Measurements from ENCODE around the gene ATF6. TPM values are rescaled to one million over a fixed set of nuclear protein-coding genes. Genes with fewer than 3 reads are reported as not detected.

ATF6 gene
- total and polyA plus RNA-seq, 9 of the 15 experiments (the other 6 are each of a cell fraction or from before 2014, with no cell fraction given) = 11.7 to 32.4 (median 20.4) TPM

- TF ChIP-seq BRF2 (IDR thresholded peaks at IDR 0.05; ENCODE audit: borderline replicate concordance, insufficient read depth, insufficient read length) = no peak
- TF ChIP-seq LEF1 (IDR thresholded peaks at IDR 0.05) = no peak
- TF ChIP-seq, protein P1, sequence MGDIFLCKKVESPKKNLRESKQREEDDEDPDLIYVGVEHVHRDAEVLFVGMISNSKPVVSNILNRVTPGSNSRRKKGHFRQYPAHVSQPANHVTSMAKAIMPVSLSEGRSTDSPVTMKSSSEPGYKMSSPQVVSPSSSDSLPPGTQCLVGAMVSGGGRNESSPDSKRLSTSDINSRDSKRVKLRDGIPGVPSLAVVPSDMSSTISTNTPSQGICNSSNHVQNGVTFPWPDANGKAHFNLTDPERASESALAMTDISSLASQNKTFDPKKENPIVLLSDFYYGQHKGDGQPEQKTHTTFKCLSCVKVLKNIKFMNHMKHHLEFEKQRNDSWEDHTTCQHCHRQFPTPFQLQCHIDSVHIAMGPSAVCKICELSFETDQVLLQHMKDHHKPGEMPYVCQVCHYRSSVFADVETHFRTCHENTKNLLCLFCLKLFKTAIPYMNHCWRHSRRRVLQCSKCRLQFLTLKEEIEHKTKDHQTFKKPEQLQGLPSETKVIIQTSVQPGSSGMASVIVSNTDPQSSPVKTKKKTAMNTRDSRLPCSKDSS (IDR thresholded peaks at IDR 0.05; ENCODE audit: low read depth, partially characterized antibody) = no peak
- no peak for TF ChIP-seq ZNF197 (CRISPR knock-in tag; IDR thresholded peaks at IDR 0.05; ENCODE audit: low read depth)
- TF ChIP-seq, protein P2, sequence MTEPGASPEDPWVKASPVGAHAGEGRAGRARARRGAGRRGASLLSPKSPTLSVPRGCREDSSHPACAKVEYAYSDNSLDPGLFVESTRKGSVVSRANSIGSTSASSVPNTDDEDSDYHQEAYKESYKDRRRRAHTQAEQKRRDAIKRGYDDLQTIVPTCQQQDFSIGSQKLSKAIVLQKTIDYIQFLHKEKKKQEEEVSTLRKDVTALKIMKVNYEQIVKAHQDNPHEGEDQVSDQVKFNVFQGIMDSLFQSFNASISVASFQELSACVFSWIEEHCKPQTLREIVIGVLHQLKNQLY (CRISPR knock-in tag; conservative IDR thresholded peaks at IDR 0.05) = no peak
- TF ChIP-seq OTX1 (CRISPR knock-in tag; IDR thresholded peaks at IDR 0.05) = no peak
- TF ChIP-seq ZNF57 (CRISPR knock-in tag; IDR thresholded peaks at IDR 0.05) = no peak
- TF ChIP-seq ZNF830 (CRISPR knock-in tag; IDR thresholded peaks at IDR 0.05) = 0 out of 2 replicates have a peak, but pooled peaks have one; percentile 56
- TF ChIP-seq L3MBTL2 (IDR thresholded peaks at IDR 0.05) = peak; percentile 51
- no peak for TF ChIP-seq NKRF (IDR thresholded peaks at IDR 0.05; ENCODE audit: borderline replicate concordance)
- peak; percentile 17; the same call in 1 of the 2 replicates for TF ChIP-seq SP1 (CRISPR knock-in tag; IDR thresholded peaks at IDR 0.05)
- no peak for TF ChIP-seq SIX5 (IDR thresholded peaks at IDR 0.05; ENCODE audit: borderline replicate concordance in 1 of 2, insufficient read depth in 1 of 2, low read depth in 1 of 2, low read length in 2 of 2)
- TF ChIP-seq, protein P3, sequence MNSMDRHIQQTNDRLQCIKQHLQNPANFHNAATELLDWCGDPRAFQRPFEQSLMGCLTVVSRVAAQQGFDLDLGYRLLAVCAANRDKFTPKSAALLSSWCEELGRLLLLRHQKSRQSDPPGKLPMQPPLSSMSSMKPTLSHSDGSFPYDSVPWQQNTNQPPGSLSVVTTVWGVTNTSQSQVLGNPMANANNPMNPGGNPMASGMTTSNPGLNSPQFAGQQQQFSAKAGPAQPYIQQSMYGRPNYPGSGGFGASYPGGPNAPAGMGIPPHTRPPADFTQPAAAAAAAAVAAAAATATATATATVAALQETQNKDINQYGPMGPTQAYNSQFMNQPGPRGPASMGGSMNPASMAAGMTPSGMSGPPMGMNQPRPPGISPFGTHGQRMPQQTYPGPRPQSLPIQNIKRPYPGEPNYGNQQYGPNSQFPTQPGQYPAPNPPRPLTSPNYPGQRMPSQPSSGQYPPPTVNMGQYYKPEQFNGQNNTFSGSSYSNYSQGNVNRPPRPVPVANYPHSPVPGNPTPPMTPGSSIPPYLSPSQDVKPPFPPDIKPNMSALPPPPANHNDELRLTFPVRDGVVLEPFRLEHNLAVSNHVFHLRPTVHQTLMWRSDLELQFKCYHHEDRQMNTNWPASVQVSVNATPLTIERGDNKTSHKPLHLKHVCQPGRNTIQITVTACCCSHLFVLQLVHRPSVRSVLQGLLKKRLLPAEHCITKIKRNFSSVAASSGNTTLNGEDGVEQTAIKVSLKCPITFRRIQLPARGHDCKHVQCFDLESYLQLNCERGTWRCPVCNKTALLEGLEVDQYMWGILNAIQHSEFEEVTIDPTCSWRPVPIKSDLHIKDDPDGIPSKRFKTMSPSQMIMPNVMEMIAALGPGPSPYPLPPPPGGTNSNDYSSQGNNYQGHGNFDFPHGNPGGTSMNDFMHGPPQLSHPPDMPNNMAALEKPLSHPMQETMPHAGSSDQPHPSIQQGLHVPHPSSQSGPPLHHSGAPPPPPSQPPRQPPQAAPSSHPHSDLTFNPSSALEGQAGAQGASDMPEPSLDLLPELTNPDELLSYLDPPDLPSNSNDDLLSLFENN (IDR thresholded peaks at IDR 0.05; ENCODE audit: low read depth in 2 of 2, low read length in 2 of 2) = no peak
- TF ChIP-seq ZC3H11A (IDR thresholded peaks at IDR 0.05; ENCODE audit: low read depth, low read length) = no peak
- TF ChIP-seq POLR2G (IDR thresholded peaks at IDR 0.05; ENCODE audit: low read depth, low read length) = peak; percentile 90
- peak; percentile 67; the same call in 1 of the 2 replicates for TF ChIP-seq PHF8 (IDR thresholded peaks at IDR 0.05; ENCODE audit: borderline replicate concordance, low read length)
- no peak; the same call in 1 of the 2 replicates for TF ChIP-seq TAF7 (tag; IDR thresholded peaks at IDR 0.05)
- TF ChIP-seq GTF2E2 (tag; IDR thresholded peaks at IDR 0.05) = peak; percentile 50; the same call in 1 of the 2 replicates
Measured at GRCh38 chr1:161727256-161727924, 38.7 kb upstream of the ATF6 start (continued).
